ENCODE data around the gene ACTR8. TPM values are rescaled to one million over a fixed set of nuclear protein-coding genes. Genes with fewer than 3 reads are reported as not detected.
A peak's percentile ranks its signal among the peaks of the same experiment; 100 is the strongest.

The ACTR8 gene
- total RNA-seq, 6 experiments from 2014 or later, result 6.7 to 12.0 (median 9.6) TPM

- TF ChIP-seq CTCF (IDR thresholded peaks at IDR 0.05) (no peak), POLR2A (IDR thresholded peaks at IDR 0.05) (no peak)
These were observed 31.1 kb downstream of the ACTR8 start for GRCh38 chr3:53850895-53851294.

DNA sequence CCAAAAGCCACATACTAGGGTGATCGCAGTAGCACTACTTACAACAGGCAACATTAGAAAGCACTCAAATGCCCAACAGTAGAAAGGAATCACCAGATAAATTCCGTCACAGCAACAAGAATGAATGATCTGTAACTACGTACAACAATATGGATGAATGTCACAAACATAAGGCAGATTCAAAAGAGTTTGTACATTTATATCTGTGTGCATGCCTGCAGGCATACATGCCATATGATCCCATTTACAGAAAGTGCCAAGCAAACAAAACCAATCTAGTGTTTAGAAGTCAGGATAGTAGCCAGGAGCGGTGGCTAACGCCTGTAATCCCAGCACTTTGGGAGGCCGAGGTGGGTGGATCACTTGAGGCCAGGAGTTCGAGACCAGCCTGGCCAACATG lies 32.0 kb downstream of the ACTR8 start:
- Histone ChIP-seq H3K36me3 (no peaks in the 10 kb centered on the region), H3K4me3 (no peak overlapping the region), H3K9me3 (no peaks in the 10 kb centered on the region), H3K27me3 (no peaks in the 10 kb centered on the region), H3K27ac (no peak overlapping the region), H3K4me1 (peaks cover 0 to 7% (median 0%) of the 10 kb centered on the region in 4 donors)
- no peak for DNase-seq
- TF ChIP-seq CTCF (IDR thresholded peaks at IDR 0.05), result no peak
- no peak for TF ChIP-seq POLR2A (IDR thresholded peaks at IDR 0.05)
- intact Hi-C loops (cut with DNase I), result no loop called here
- ATAC-seq, result no peak
- WGBS (ENCODE audit: insufficient coverage, low coverage, low lambda C conversion rate, missing lambda C conversion rate), result 94% methylated on average over 2 of the region's 7 CpGs

More at GRCh38 chr3:53850895-53851294, 31.1 kb downstream of the ACTR8 start:
- H3K36me3 ChIP-seq, result no peaks in the 10 kb centered on the region
- ATAC-seq, result no peak
- H3K27ac ChIP-seq, result no peak overlapping the region
- DNase-seq, result peak in 1 of 3 donors; percentile 56
- no peaks in the 10 kb centered on the region for H3K9me3 ChIP-seq
- intact Hi-C loops (cut with DNase I), result no loop called here
- 47% methylated on average over 5 of the region's 5 CpGs for WGBS (ENCODE audit: insufficient coverage, low coverage, low lambda C conversion rate, missing lambda C conversion rate)
- no peak overlapping the region for H3K4me3 ChIP-seq
- H3K27me3 ChIP-seq, result no peaks in the 10 kb centered on the region
- peaks cover 0 to 7% (median 0%) of the 10 kb centered on the region in 4 donors for H3K4me1 ChIP-seq

DNA sequence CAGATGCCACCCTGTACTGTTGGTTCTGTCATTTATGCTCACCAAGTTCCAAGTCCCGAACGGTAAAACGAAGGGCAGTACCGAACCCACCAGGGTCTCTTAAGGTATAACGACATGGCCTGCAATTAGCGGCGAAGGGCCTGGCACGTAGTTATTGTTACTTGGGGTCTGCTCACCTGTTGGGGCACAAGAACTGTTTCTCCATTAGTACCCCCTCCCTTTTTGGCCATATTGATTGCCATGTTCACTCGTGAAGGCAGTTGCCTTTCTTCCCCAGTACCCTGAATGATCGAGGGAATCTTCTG lies 35.1 kb downstream of the ACTR8 start:
- DNase-seq (no peak), ATAC-seq (no peak)
- H3K9me3 ChIP-seq, result no peaks in the 10 kb centered on the region
- intact Hi-C loops (cut with DNase I), result no loop called here
- H3K4me1 ChIP-seq, result peaks cover 0 to 25% (median 10%) of the 10 kb centered on the region in 4 donors
- peak overlapping the region; percentile 64 to 76 (median 74) for H3K4me3 ChIP-seq
- 10% methylated on average over 2 of the region's 10 CpGs for WGBS (ENCODE audit: insufficient coverage, low coverage, low lambda C conversion rate, missing lambda C conversion rate)
- no peaks in the 10 kb centered on the region for H3K36me3 ChIP-seq
- no peaks in the 10 kb centered on the region for H3K27me3 ChIP-seq
- H3K27ac ChIP-seq, result peak overlapping the region; percentile 51 to 100 (median 61)
- TF ChIP-seq CTCF (IDR thresholded peaks at IDR 0.05) (no peak), POLR2A (IDR thresholded peaks at IDR 0.05) (no peak)

GRCh38 chr3:53846134-53846850 lies 35.7 kb downstream of the ACTR8 start, which contains the start of the genes CHDH and IL17RB:
Gene CHDH, minus strand, starts transcription at chr3:53846419. Its CDS starts 22,411 bp downstream, at chr3:53824008.
Gene IL17RB, plus strand, starts transcription at chr3:53846568. Its CDS starts 21 bp downstream, at chr3:53846589.
- ATAC-seq (peak; percentile 62 to 86 (median 76)), DNase-seq (peak; percentile 91 to 95 (median 95))
- TF ChIP-seq CTCF (IDR thresholded peaks at IDR 0.05) (no peak), POLR2A (IDR thresholded peaks at IDR 0.05) (peak; percentile 92)
- WGBS (ENCODE audit: insufficient coverage, low coverage, low lambda C conversion rate, missing lambda C conversion rate), result 0% methylated on average over 3 of the region's 91 CpGs
- Histone ChIP-seq H3K4me3 (peak within 1 kb of the TSS; percentile 64 to 76 (median 74)), H3K27me3 (no peaks in the 10 kb centered on the region), H3K4me1 (peaks cover 0 to 31% (median 13%) of the 10 kb centered on the region in 4 donors), H3K9me3 (no peaks in the 10 kb centered on the region), H3K27ac (peak within 1 kb of the TSS; percentile 97 to 100 (median 99)), H3K36me3 (no peaks in the 10 kb centered on the region)
- intact Hi-C loops (cut with DNase I), result no loop called here
